NCI-H460 (cell line): ENCODE results near the gene RPS6KA2. TPM values are rescaled to one million over a fixed set of nuclear protein-coding genes. Genes with fewer than 3 reads are reported as not detected.

Experiments used
- DNase-seq: peaks from one replicate; pipeline ENCODE4 v3.0.0-alpha.2; 2016; ENCODE audit warnings: low read depth; ENCODE audit errors: extremely low read depth
- total RNA-seq: library from RNA; depleted of rRNA; stranded (reverse); fragments of >200 nt; shearing (Covaris generic); gene quantifications from 2 replicates; pipeline ENCODE4 v1.2.3, GENCODE V29; 2014

RPS6KA2 gene
- total RNA-seq, 1 experiment from 2014 or later = 6.7 TPM

- DNase-seq = no peak
Observed at GRCh38 chr6:166656230-166657151, 29.4 kb upstream of the RPS6KA2 start.

- no peak for DNase-seq
Observed at GRCh38 chr6:166655713-166656229, 28.7 kb upstream of the RPS6KA2 start.

- no peak for DNase-seq
Observed at GRCh38 chr6:166655251-166655650, 28.2 kb upstream of the RPS6KA2 start.

- no peak for DNase-seq
Observed at GRCh38 chr6:166654573-166654972, 27.5 kb upstream of the RPS6KA2 start.

GRCh38 chr6:166653639-166653941 is 26.5 kb upstream of the RPS6KA2 start:
- DNase-seq = no peak

GRCh38 chr6:166650824-166651807 is 24.1 kb upstream of the RPS6KA2 start:
- no peak for DNase-seq

GRCh38 chr6:166650047-166650446 is 23.0 kb upstream of the RPS6KA2 start:
- DNase-seq = no peak

GRCh38 chr6:166648846-166649245 is 21.8 kb upstream of the RPS6KA2 start:
- DNase-seq = no peak

- DNase-seq = no peak
Observed at GRCh38 chr6:166647896-166648295, 20.8 kb upstream of the RPS6KA2 start.

- DNase-seq = no peak
Observed at GRCh38 chr6:166646716-166647115, 19.7 kb upstream of the RPS6KA2 start.

- DNase-seq = no peak
Observed at GRCh38 chr6:166645896-166646295, 18.8 kb upstream of the RPS6KA2 start.

- no peak for DNase-seq
Observed at GRCh38 chr6:166644681-166645080, 17.6 kb upstream of the RPS6KA2 start.

- no peak for DNase-seq
Observed at GRCh38 chr6:166643891-166644590, 17.0 kb upstream of the RPS6KA2 start.

GRCh38 chr6:166642646-166643045 is 15.6 kb upstream of the RPS6KA2 start:
- no peak for DNase-seq

- DNase-seq = no peak
Observed at GRCh38 chr6:166640342-166641043, 13.4 kb upstream of the RPS6KA2 start.

GRCh38 chr6:166639921-166640320 is 12.9 kb upstream of the RPS6KA2 start:
- DNase-seq = no peak

GRCh38 chr6:166638573-166638964 is 11.5 kb upstream of the RPS6KA2 start:
- DNase-seq = no peak

GRCh38 chr6:166637812-166638572 is 10.9 kb upstream of the RPS6KA2 start:
- no peak for DNase-seq

- no peak for DNase-seq
Observed at GRCh38 chr6:166636934-166637333, 9.9 kb upstream of the RPS6KA2 start.
